GM23338 (cell line): ENCODE data around the gene HOXC4. TPM values are rescaled to one million over a fixed set of nuclear protein-coding genes. Genes with fewer than 3 reads are reported as not detected.

Source experiments
- ATAC-seq: fragments of 200-7000 bp; cut with Tn5 transposase; 3 replicates; pipeline ENCODE4 v1.9.1; 2020
- DNase-seq: peaks from one replicate; pipeline ENCODE4 v3.0.0-alpha.2; 2015; ENCODE audit warnings: low spot score
- H2AFZ ChIP-seq: fragments of 200-600 bp; sonication (generic); 2 replicates; pipeline ENCODE4 v1.8.0; 2016; ENCODE audit warnings: antibody characterized with exemption, mild to moderate bottlenecking, moderate library complexity
- H3F3A ChIP-seq: fragments of 200-600 bp; sonication (generic); replicated peaks from 2 replicates; pipeline ENCODE4 v1.8.0; 2017; ENCODE audit warnings: antibody characterized with exemption, mixed run types, low read depth
- H3K27ac ChIP-seq: fragments of 200-600 bp; sonication (generic); 2 replicates; pipeline ENCODE4 v1.6.1; 2016; ENCODE audit warnings: low read depth
- H3K27me3 ChIP-seq: fragments of 200-600 bp; sonication (generic); 2 replicates; pipeline ENCODE4 v1.8.0; 2016; ENCODE audit warnings: mild to moderate bottlenecking, mixed run types, moderate library complexity; ENCODE audit not compliant: insufficient read depth
- H3K36me3 ChIP-seq: fragments of 200-600 bp; sonication (generic); 2 replicates; pipeline ENCODE4 v1.8.0; 2016; ENCODE audit warnings: mild to moderate bottlenecking; ENCODE audit not compliant: insufficient read depth
- H3K4me1 ChIP-seq: fragments of 200-600 bp; sonication (generic); 2 replicates; pipeline ENCODE4 v1.8.0; 2016; ENCODE audit warnings: mild to moderate bottlenecking, moderate library complexity; ENCODE audit not compliant: insufficient read depth
- H3K4me2 ChIP-seq: fragments of 200-600 bp; sonication (generic); 2 replicates; pipeline ENCODE4 v1.7.1; 2017; ENCODE audit warnings: mixed run types
- H3K4me3 ChIP-seq: fragments of 200-600 bp; sonication (generic); 2 replicates; pipeline ENCODE4 v1.6.1; 2016; ENCODE audit warnings: mixed run types
- H3K79me2 ChIP-seq: fragments of 200-600 bp; sonication (generic); replicated peaks from 2 replicates; pipeline ENCODE4 v1.8.0; 2017; ENCODE audit warnings: mild to moderate bottlenecking; ENCODE audit not compliant: insufficient read depth
- H3K9me2 ChIP-seq: fragments of 200-600 bp; sonication (generic); 2 replicates; pipeline ENCODE4 v1.8.0; 2017; ENCODE audit not compliant: insufficient read depth
- H4K20me1 ChIP-seq: fragments of 200-600 bp; sonication (generic); replicated peaks from 2 replicates; pipeline ENCODE4 v1.8.0; 2017; ENCODE audit warnings: mild to moderate bottlenecking; ENCODE audit not compliant: insufficient read depth
- H3K27ac Mint-ChIP-seq: 2 replicates; pipeline ENCODE4 v1.8.0; 2020; ENCODE audit warnings: inconsistent platforms, mild to moderate bottlenecking, moderate library complexity, mixed read lengths
- H3K27me3 Mint-ChIP-seq: 3 replicates; pipeline ENCODE4 v1.8.0; 2022; ENCODE audit warnings: low read depth, mild to moderate bottlenecking, moderate library complexity, mixed read lengths, inconsistent platforms; ENCODE audit not compliant: insufficient read depth, poor library complexity
- H3K36me3 Mint-ChIP-seq: 3 replicates; pipeline ENCODE4 v1.8.0; 2021; ENCODE audit warnings: low read depth, mild to moderate bottlenecking, inconsistent platforms, moderate library complexity, mixed read lengths
- H3K4me1 Mint-ChIP-seq: 3 replicates; pipeline ENCODE4 v1.8.0; 2020; ENCODE audit warnings: mild to moderate bottlenecking, inconsistent platforms, mixed read lengths
- H3K4me3 Mint-ChIP-seq: 3 replicates; pipeline ENCODE4 v1.8.0; 2021; ENCODE audit warnings: moderate library complexity, mild to moderate bottlenecking, inconsistent platforms, mixed read lengths
- H3K9me3 Mint-ChIP-seq: 3 replicates; pipeline ENCODE4 v1.8.0; 2020; ENCODE audit warnings: moderate library complexity, mild to moderate bottlenecking, inconsistent platforms, mixed read lengths
- CREB1 ChIP-seq: fragments of 250-450 bp; sonication (Bioruptor Pico); IDR thresholded peaks from 2 replicates; pipeline ENCODE4 v1.5.0; 2020; ENCODE audit warnings: low read depth, mild to moderate bottlenecking, moderate library complexity
- ETS1 ChIP-seq: IDR thresholded peaks from 2 replicates; pipeline ENCODE4 v1.6.1; 2016; ENCODE audit warnings: antibody characterized with exemption
- EZH2 ChIP-seq: fragments of 200-600 bp; sonication (generic); IDR thresholded peaks from one replicate; pipeline ENCODE4 v1.8.0; 2017; ENCODE audit warnings: antibody characterized with exemption, mild to moderate bottlenecking, low read depth; ENCODE audit not compliant: unreplicated experiment
- EZH2phosphoT487 ChIP-seq: fragments of 200-600 bp; sonication (generic); IDR thresholded peaks from one replicate; pipeline ENCODE4 v1.8.1; 2018; ENCODE audit warnings: antibody characterized with exemption; ENCODE audit not compliant: unreplicated experiment
- JUNB ChIP-seq: IDR thresholded peaks from one replicate; pipeline ENCODE4 v1.6.1; 2016; ENCODE audit warnings: antibody characterized with exemption; ENCODE audit not compliant: unreplicated experiment
- NANOG ChIP-seq: IDR thresholded peaks from 2 replicates; pipeline ENCODE4 v1.6.1; 2016; ENCODE audit warnings: antibody characterized with exemption, borderline replicate concordance
- POLR2AphosphoS5 ChIP-seq: IDR thresholded peaks from 2 replicates; pipeline ENCODE4 v1.6.1; 2016; ENCODE audit warnings: antibody characterized with exemption, low read depth
- STAT1 ChIP-seq: IDR thresholded peaks from one replicate; pipeline ENCODE4 v1.6.1; 2016; ENCODE audit warnings: antibody characterized with exemption; ENCODE audit not compliant: unreplicated experiment
- ZNF114 ChIP-seq: fragments of 250-450 bp; sonication (Bioruptor Pico); IDR thresholded peaks from 2 replicates; pipeline ENCODE4 v1.5.0; 2020; ENCODE audit warnings: mild to moderate bottlenecking, moderate library complexity
- ZNF331 ChIP-seq: fragments of 250-450 bp; sonication (Bioruptor Pico); IDR thresholded peaks from 2 replicates; pipeline ENCODE4 v1.5.0; 2020; ENCODE audit warnings: low read depth, mild to moderate bottlenecking, moderate library complexity
- ZNF462 ChIP-seq: fragments of 250-450 bp; sonication (Bioruptor Pico); IDR thresholded peaks from 2 replicates; pipeline ENCODE4 v1.5.0; 2020; ENCODE audit warnings: mild to moderate bottlenecking, moderate library complexity
- polyA plus RNA-seq: library from polyadenylated mRNA; unstranded; fragments of >200 nt; fragmentation: Nextera tagmentation; extraction: Ambion mirVana; gene quantifications from 2 replicates; pipeline ENCODE4 v1.2.1, GENCODE V29; 2016
- total RNA-seq: library from RNA; depleted of rRNA; stranded (reverse); fragments of >200 nt; shearing (Covaris generic); gene quantifications from 2 replicates; pipeline ENCODE4 v1.2.3, GENCODE V29; 2014
- TF ChIP-seq, protein P1 (sequence below), 2 experiments: fragments of 200-600 bp in 1 of 2; sonication (generic) in 1 of 2; conservative IDR thresholded peaks; 2 replicates each; pipeline versions ENCODE4 v1.5.1 to v1.6.1; 2016 to 2017; ENCODE audit warnings: antibody characterized with exemption in 2 of 2, low read depth in 2 of 2, mild to moderate bottlenecking in 2 of 2, moderate library complexity in 1 of 2
- TF ChIP-seq, protein P2 (sequence below): IDR thresholded peaks from one replicate; pipeline ENCODE4 v1.6.1; 2018; ENCODE audit warnings: antibody characterized with exemption; ENCODE audit not compliant: unreplicated experiment

Gene HOXC4
- total and polyA plus RNA-seq, 2 experiments from 2014 or later, result not detected

- Histone ChIP-seq H3K4me3 (no peak overlapping the region), H3K4me1 (peaks cover 8% of the 10 kb centered on the region; the same call in 1 of the 2 replicates), H3K9me2 (no peaks in the 10 kb centered on the region), H3K27me3 (peaks cover 100% of the 10 kb centered on the region), H3K79me2 (no peaks in the 10 kb centered on the region), H3K4me2 (no peak overlapping the region), H3K27ac (no peak overlapping the region), H3K36me3 (no peaks in the 10 kb centered on the region), H4K20me1 (peaks cover 48% of the 10 kb centered on the region), H3F3A (peaks cover 13% of the 10 kb centered on the region), H2AFZ (no peak overlapping the region)
- H3K4me3 Mint-ChIP-seq, result no peak overlapping the region
- ATAC-seq (no peak), DNase-seq (no peak)
- peaks cover 9% of the 10 kb centered on the region; the same call in 2 of the 3 replicates for H3K4me1 Mint-ChIP-seq
- peaks cover 100% of the 10 kb centered on the region for H3K27me3 Mint-ChIP-seq
- H3K36me3 Mint-ChIP-seq, result no peaks in the 10 kb centered on the region
- TF ChIP-seq NANOG (no peak), ZNF462 (CRISPR knock-in tag) (no peak), EZH2phosphoT487 (no peak), STAT1 (no peak), CREB1 (CRISPR knock-in tag) (no peak), ZNF114 (CRISPR knock-in tag) (no peak), ETS1 (no peak), EZH2 (no peak), JUNB (no peak), POLR2AphosphoS5 (no peak), ZNF331 (CRISPR knock-in tag) (no peak)
- TF ChIP-seq, protein P1, sequence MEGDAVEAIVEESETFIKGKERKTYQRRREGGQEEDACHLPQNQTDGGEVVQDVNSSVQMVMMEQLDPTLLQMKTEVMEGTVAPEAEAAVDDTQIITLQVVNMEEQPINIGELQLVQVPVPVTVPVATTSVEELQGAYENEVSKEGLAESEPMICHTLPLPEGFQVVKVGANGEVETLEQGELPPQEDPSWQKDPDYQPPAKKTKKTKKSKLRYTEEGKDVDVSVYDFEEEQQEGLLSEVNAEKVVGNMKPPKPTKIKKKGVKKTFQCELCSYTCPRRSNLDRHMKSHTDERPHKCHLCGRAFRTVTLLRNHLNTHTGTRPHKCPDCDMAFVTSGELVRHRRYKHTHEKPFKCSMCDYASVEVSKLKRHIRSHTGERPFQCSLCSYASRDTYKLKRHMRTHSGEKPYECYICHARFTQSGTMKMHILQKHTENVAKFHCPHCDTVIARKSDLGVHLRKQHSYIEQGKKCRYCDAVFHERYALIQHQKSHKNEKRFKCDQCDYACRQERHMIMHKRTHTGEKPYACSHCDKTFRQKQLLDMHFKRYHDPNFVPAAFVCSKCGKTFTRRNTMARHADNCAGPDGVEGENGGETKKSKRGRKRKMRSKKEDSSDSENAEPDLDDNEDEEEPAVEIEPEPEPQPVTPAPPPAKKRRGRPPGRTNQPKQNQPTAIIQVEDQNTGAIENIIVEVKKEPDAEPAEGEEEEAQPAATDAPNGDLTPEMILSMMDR (conservative IDR thresholded peaks at IDR 0.05; ENCODE audit: low read depth in 2 of 2), result no peak
- TF ChIP-seq, protein P2, sequence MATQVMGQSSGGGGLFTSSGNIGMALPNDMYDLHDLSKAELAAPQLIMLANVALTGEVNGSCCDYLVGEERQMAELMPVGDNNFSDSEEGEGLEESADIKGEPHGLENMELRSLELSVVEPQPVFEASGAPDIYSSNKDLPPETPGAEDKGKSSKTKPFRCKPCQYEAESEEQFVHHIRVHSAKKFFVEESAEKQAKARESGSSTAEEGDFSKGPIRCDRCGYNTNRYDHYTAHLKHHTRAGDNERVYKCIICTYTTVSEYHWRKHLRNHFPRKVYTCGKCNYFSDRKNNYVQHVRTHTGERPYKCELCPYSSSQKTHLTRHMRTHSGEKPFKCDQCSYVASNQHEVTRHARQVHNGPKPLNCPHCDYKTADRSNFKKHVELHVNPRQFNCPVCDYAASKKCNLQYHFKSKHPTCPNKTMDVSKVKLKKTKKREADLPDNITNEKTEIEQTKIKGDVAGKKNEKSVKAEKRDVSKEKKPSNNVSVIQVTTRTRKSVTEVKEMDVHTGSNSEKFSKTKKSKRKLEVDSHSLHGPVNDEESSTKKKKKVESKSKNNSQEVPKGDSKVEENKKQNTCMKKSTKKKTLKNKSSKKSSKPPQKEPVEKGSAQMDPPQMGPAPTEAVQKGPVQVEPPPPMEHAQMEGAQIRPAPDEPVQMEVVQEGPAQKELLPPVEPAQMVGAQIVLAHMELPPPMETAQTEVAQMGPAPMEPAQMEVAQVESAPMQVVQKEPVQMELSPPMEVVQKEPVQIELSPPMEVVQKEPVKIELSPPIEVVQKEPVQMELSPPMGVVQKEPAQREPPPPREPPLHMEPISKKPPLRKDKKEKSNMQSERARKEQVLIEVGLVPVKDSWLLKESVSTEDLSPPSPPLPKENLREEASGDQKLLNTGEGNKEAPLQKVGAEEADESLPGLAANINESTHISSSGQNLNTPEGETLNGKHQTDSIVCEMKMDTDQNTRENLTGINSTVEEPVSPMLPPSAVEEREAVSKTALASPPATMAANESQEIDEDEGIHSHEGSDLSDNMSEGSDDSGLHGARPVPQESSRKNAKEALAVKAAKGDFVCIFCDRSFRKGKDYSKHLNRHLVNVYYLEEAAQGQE, result no peak
- H3K9me3 Mint-ChIP-seq, result peaks cover 4% of the 10 kb centered on the region; the same call in 2 of the 3 replicates
- H3K27ac Mint-ChIP-seq, result no peak overlapping the region
These were observed 13.0 kb upstream of the HOXC4 start for GRCh38 chr12:54040648-54041047.
